SU-DHL-6 (cell line): ENCODE results near the gene JRKL.
"Not testable (repeated sequence)": the region's sequence is repeated elsewhere in the genome, so short reads cannot be mapped to it uniquely, and the experiment has no call there.

ENCODE experiments used
- H2AFZ ChIP-seq: fragments of 200-600 bp; sonication (generic); 2 replicates; pipeline ENCODE4 v1.6.1; 2014; ENCODE audit warnings: low read depth, mild to moderate bottlenecking, moderate library complexity, mixed read lengths, antibody characterized with exemption, low read length; ENCODE audit not compliant: severe bottlenecking
- H3F3A ChIP-seq: fragments of 200-600 bp; shearing (Covaris generic); 2 replicates; pipeline ENCODE4 v1.6.0; 2016; ENCODE audit warnings: antibody characterized with exemption, mild to moderate bottlenecking; ENCODE audit not compliant: insufficient read depth
- H3K27ac ChIP-seq: fragments of 200-600 bp; sonication (generic); 2 replicates; pipeline ENCODE4 v1.5.1; 2016; ENCODE audit warnings: low read depth, mild to moderate bottlenecking, low read length, moderate library complexity, mixed read lengths
- H3K27me3 ChIP-seq: fragments of 200-600 bp; sonication (generic), shearing (Covaris generic); 2 replicates; pipeline ENCODE4 v1.6.0; 2014; ENCODE audit warnings: mild to moderate bottlenecking, low read length
- H3K36me3 ChIP-seq: fragments of 200-600 bp; sonication (generic); 2 replicates; pipeline ENCODE4 v1.6.1; 2014; ENCODE audit warnings: mild to moderate bottlenecking, low read length, mixed read lengths
- H3K4me2 ChIP-seq: fragments of 300-600, 200-600 bp; shearing (Covaris generic), sonication (generic); 2 replicates; pipeline ENCODE4 v1.6.0; 2014; ENCODE audit warnings: low read length, low read depth, mild to moderate bottlenecking; ENCODE audit not compliant: poor library complexity, severe bottlenecking
- H3K4me3 ChIP-seq: fragments of 200-600 bp; sonication (generic); 2 replicates; pipeline ENCODE4 v1.5.1; 2014; ENCODE audit warnings: antibody characterized with exemption, low read length, mild to moderate bottlenecking, mixed read lengths; ENCODE audit not compliant: insufficient read depth, poor library complexity, severe bottlenecking
- H3K79me2 ChIP-seq: fragments of 200-600 bp; sonication (generic); 2 replicates; pipeline ENCODE4 v1.6.1; 2014; ENCODE audit warnings: mild to moderate bottlenecking, low read length, moderate library complexity; ENCODE audit not compliant: insufficient read depth
- H3K9ac ChIP-seq: fragments of 200-600 bp; sonication (generic); 2 replicates; pipeline ENCODE4 v1.7.0; 2014; ENCODE audit warnings: mild to moderate bottlenecking, low read length
- H3K9me2 ChIP-seq: fragments of 200-600 bp; sonication (generic); replicated peaks from 2 replicates; pipeline ENCODE4 v1.6.1; 2014; ENCODE audit warnings: low read length; ENCODE audit not compliant: insufficient read depth
- H3K9me3 ChIP-seq: fragments of 200-600 bp; sonication (generic); 2 replicates; pipeline ENCODE4 v1.6.1; 2014; ENCODE audit warnings: low read length, mixed read lengths; ENCODE audit not compliant: insufficient read depth
- H4K20me1 ChIP-seq: fragments of 200-600 bp; sonication (generic); 2 replicates; pipeline ENCODE4 v1.6.1; 2014; ENCODE audit warnings: low read depth, mild to moderate bottlenecking, antibody characterized with exemption, low read length, moderate library complexity, mixed read lengths
- EZH2phosphoT487 ChIP-seq: fragments of 200-600 bp; sonication (generic), shearing (Covaris generic); conservative IDR thresholded peaks from 2 replicates; pipeline ENCODE4 v1.6.1; 2018; ENCODE audit warnings: mild to moderate bottlenecking, antibody characterized with exemption, low read length, moderate library complexity, mixed read lengths
- TF ChIP-seq, protein P1 (sequence below): fragments of 200-600 bp; sonication (generic); IDR thresholded peaks from one replicate; pipeline ENCODE4 v1.5.1; 2017; ENCODE audit warnings: antibody characterized with exemption, mild to moderate bottlenecking, low read length, moderate library complexity; ENCODE audit not compliant: insufficient read depth, poor library complexity, severe bottlenecking

Gene JRKL

DNA sequence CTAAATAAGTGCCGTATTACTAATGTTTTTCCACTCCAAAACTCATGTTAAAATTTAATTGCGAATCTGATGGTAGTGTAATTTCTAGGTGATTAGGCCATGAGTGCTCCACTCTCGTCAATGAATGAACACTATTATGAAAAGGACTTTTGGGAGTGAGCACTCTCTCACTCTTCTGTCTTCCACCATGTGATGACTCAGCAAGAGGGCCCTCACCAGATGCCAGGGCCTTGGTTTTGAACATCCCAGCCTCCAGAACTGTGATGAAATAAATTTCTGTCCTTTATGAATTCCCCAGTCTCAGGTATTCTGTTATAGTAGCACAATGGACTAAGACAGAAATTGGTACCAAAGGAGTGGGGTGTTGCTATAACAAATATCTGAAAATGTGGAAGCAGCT is 8.1 kb downstream of the JRKL start:
- Histone ChIP-seq H3F3A (peaks cover 5% of the 10 kb centered on the region; the same call in 1 of the 2 replicates), H3K27me3 (no peaks in the 10 kb centered on the region), H3K36me3 (no peaks in the 10 kb centered on the region), H2AFZ (no peak overlapping the region), H4K20me1 (no peaks in the 10 kb centered on the region), H3K79me2 (no peaks in the 10 kb centered on the region), H3K9me3 (no peaks in the 10 kb centered on the region), H3K27ac (no peak overlapping the region), H3K4me3 (no peak overlapping the region), H3K4me2 (no peak overlapping the region), H3K9ac (no peak overlapping the region), H3K9me2 (no peaks in the 10 kb centered on the region)
- no peak for TF ChIP-seq EZH2phosphoT487
- TF ChIP-seq, protein P1, sequence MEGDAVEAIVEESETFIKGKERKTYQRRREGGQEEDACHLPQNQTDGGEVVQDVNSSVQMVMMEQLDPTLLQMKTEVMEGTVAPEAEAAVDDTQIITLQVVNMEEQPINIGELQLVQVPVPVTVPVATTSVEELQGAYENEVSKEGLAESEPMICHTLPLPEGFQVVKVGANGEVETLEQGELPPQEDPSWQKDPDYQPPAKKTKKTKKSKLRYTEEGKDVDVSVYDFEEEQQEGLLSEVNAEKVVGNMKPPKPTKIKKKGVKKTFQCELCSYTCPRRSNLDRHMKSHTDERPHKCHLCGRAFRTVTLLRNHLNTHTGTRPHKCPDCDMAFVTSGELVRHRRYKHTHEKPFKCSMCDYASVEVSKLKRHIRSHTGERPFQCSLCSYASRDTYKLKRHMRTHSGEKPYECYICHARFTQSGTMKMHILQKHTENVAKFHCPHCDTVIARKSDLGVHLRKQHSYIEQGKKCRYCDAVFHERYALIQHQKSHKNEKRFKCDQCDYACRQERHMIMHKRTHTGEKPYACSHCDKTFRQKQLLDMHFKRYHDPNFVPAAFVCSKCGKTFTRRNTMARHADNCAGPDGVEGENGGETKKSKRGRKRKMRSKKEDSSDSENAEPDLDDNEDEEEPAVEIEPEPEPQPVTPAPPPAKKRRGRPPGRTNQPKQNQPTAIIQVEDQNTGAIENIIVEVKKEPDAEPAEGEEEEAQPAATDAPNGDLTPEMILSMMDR = no peak

DNA sequence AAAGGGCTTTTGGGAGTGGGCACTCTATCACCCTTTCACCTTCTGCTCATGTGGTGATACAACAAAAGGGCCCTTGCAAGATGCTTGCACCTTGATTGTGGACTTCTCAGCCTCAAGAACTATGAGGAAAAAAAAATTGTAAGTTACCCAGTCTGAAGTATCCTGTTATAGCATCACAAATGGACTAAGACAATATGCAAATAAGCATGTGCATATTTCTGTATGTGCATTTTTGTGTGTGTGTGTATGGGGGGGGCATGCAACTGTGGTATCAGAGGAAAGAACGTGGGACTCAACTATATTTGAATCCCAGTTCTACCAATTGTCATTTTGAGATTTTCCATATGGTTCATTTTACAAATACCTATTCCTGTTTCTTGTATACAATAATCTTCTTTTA is 10.9 kb downstream of the JRKL start:
- Histone ChIP-seq H3K27ac (no peak overlapping the region), H2AFZ (no peak overlapping the region), H3K36me3 (no peaks in the 10 kb centered on the region), H3K4me2 (no peak overlapping the region), H3K9ac (no peak overlapping the region), H3F3A (no peaks in the 10 kb centered on the region), H3K9me3 (no peaks in the 10 kb centered on the region), H4K20me1 (no peaks in the 10 kb centered on the region), H3K79me2 (no peaks in the 10 kb centered on the region), H3K27me3 (no peaks in the 10 kb centered on the region), H3K4me3 (no peak overlapping the region), H3K9me2 (no peaks in the 10 kb centered on the region)
- no peak for TF ChIP-seq EZH2phosphoT487
- TF ChIP-seq, protein P1 = no peak

DNA sequence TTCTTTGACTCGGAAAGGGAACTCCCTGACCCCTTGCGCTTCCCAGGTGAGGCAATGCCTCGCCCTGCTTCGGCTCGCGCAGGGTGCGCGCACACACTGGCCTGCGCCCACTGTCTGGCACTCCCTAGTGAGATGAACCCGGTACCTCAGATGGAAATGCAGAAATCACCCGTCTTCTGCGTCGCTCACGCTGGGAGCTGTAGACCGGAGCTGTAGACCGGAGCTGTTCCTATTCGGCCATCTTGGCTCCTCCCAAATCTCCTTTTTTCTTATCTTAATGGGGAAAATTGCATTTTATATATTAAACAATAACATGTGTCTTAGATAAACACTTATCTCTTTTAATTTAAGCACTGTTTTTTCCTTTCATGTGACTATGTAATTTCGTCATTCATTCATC is 21.6 kb downstream of the JRKL start:
- not testable (repeated sequence) for H2AFZ ChIP-seq, H4K20me1 ChIP-seq, H3K9ac ChIP-seq, H3F3A ChIP-seq, H3K4me3 ChIP-seq, H3K4me2 ChIP-seq, H3K36me3 ChIP-seq, H3K27ac ChIP-seq, H3K9me2 ChIP-seq, H3K9me3 ChIP-seq, H3K27me3 ChIP-seq, H3K79me2 ChIP-seq

DNA sequence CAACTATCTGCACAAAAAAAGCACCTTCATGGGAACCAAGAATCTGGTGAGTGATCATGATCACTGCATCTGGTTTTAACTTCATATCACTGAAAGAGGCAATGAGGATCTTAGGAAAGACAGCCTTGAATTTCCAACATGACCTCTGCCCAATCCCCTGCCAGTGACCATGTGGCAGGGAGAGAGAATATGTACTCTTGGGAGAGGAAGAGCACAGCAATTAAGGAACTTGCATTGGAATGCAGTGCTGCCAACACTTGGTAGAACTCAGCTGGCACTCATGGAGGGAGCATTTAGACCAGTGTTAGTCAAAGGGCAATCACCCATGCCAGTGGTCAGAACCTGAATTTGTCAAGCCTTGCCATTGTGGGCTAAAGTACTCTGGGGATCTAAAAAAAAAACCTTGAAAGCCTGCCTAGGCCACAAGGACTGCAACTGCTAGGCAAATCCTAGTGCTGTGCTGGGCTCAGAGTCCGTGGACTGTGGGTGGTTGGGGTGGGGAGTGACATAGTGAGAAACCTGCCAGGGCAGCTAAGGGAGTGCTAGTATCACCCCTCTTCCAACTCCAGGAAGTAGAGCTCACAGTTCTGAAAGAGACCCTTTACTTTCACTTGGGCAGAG is 23.1 kb downstream of the JRKL start:
- Histone ChIP-seq H3K9ac (no peak overlapping the region), H4K20me1 (no peaks in the 10 kb centered on the region), H2AFZ (no peak overlapping the region), H3K9me2 (no peaks in the 10 kb centered on the region; the same call in 1 of the 2 replicates), H3K27ac (no peak overlapping the region), H3K9me3 (no peaks in the 10 kb centered on the region), H3K36me3 (no peaks in the 10 kb centered on the region), H3K27me3 (no peaks in the 10 kb centered on the region), H3K4me3 (no peak overlapping the region), H3K79me2 (no peaks in the 10 kb centered on the region), H3K4me2 (no peak overlapping the region), H3F3A (no peaks in the 10 kb centered on the region)
- TF ChIP-seq, protein P1 = no peak
- no peak for TF ChIP-seq EZH2phosphoT487
